Heart right ventricle (tissue), 16 donors: ENCODE results near the gene FCHSD2. TPM values are rescaled to one million over a fixed set of nuclear protein-coding genes. Genes with fewer than 3 reads are reported as not detected.
A peak's percentile ranks its signal among the peaks of the same experiment; 100 is the strongest.

ENCODE experiments used
- ATAC-seq, 8 donors: fragments of 200-7000 bp; cut with Tn5 transposase; one replicate each; pipeline ENCODE4 v1.9.1; 2020; ENCODE audit warnings: mild to moderate bottlenecking in 8 of 8, moderate library complexity in 8 of 8, moderate number of reproducible peaks in 1 of 8
- DNase-seq, 2 donors: peaks; one replicate each; pipeline ENCODE4 v3.0.0-alpha.2; 2020
- H3K27ac ChIP-seq, 10 donors: fragments of 200-600 bp; sonication (generic) in 2 of 10; one replicate each; pipeline versions ENCODE4 v1.5.0 to v1.8.0; 2020 to 2022; ENCODE audit warnings: mild to moderate bottlenecking in 3 of 10
- H3K27me3 ChIP-seq, 7 donors: fragments of 200-600 bp; one replicate each; pipeline ENCODE4 v1.8.0; 2021 to 2022; ENCODE audit warnings: mild to moderate bottlenecking in 2 of 7
- H3K36me3 ChIP-seq, 9 donors: fragments of 200-600 bp; sonication (generic) in 1 of 9; one replicate each; pipeline versions ENCODE4 v1.5.0 to v1.8.0; 2020 to 2022; ENCODE audit warnings: mild to moderate bottlenecking in 2 of 9
- H3K4me1 ChIP-seq, 9 donors: fragments of 200-600 bp; sonication (generic) in 1 of 9; one replicate each; pipeline versions ENCODE4 v1.5.0 to v1.8.0; 2020 to 2022; ENCODE audit warnings: mild to moderate bottlenecking in 4 of 9
- H3K4me3 ChIP-seq, 10 donors: fragments of 200-600 bp; sonication (generic) in 2 of 10; one replicate each; pipeline versions ENCODE4 v1.5.0 to v1.8.0; 2020 to 2022; ENCODE audit warnings: mild to moderate bottlenecking in 7 of 10, moderate library complexity in 2 of 10
- H3K9me3 ChIP-seq, 11 donors: fragments of 200-600 bp in 10 of 11; sonication (generic) in 2 of 11; one replicate each; pipeline versions ENCODE4 v1.5.0 to v1.8.0; 2013 to 2022; ENCODE audit warnings: mild to moderate bottlenecking in 2 of 11, control low read depth in 1 of 11, moderate library complexity in 1 of 11
- WGBS, 2 donors: extraction: QIAGEN DNeasy Blood & Tissue Kit; methylation state at CpG; one replicate each; pipeline ENCODE4 v1.1.7; 2013; ENCODE audit warnings: inconsistent platforms in 1 of 2; 5-methylcytosine and 5-hydroxymethylcytosine counted together
- intact Hi-C, 10 donors: fragments of 100-400 bp; cut with DNase I; formaldehyde crosslinking; loops; one replicate each; pipeline versions ENCODE4 v1.11.1 to v1.14.2; 2022
- polyA plus RNA-seq, 2 donors: library from polyadenylated mRNA; stranded (reverse); fragments of 200-250 nt; gene quantifications; one replicate each; pipeline ENCODE4 v1.2.3, GENCODE V29; 2013
- total RNA-seq, 10 donors: library from RNA; stranded (reverse); fragmentation: NEBNext Ultra II Directional in 3 of 10; extraction: Animal tissue kit (Norgen Biotek cat#: 25700) in 3 of 10; gene quantifications; one replicate each; pipeline versions ENCODE4 v1.2.1 to v1.2.4, GENCODE V29; 2021 to 2023
- TF ChIP-seq, protein P1 (sequence below), 9 donors: fragments of 200-600 bp; sonication (generic) in 2 of 9; IDR thresholded peaks; one replicate each; pipeline versions ENCODE4 v1.5.0 to v1.8.0; 2021 to 2022; ENCODE audit warnings: antibody characterized with exemption in 9 of 9, mild to moderate bottlenecking in 5 of 9, moderate library complexity in 1 of 9
- donor health status: Arrhythmogenic right ventricular cardiomyopathy.
- donor health status: ischemic (EF 13 %, LVEDD 7.1; RV severe dilation, severe dysfunction).
- donor health status: healthy with polysubstance abuse.
- donor health status: DM: no; HTN: yes; CAD: no.
- donor health status: DM: no; HTN: no; CAD: no.
- donor health status: ischemic (EF 25% LVEDD 6.9; RV normal size, moderate dysfunction).
- donor health status: ischemic (EF 25% LVEDD 5.7; RV mildly dilated, moderate dysfunction).
- donor health status: healthy.
- donor health status: DM: yes; HTN: yes; CAD: no.
- donor health status: Ischemic cardiomyopathy.
- donor health status: ischemic (EF 35%, LVEDD 5.7; RV mildly dilated, moderate dysfunction).
- donor health status: nonischemic (EF 11% LVEDD 7.7; RV severe dilation, severe dysfunction).
- donor health status: DM: yes; HTN: yes; CAD: no.
- donor health status: PGD.
- donor health status: ischemic (EF 29% LVEDD 5.4; RV normal size, mild dysfunction).
- donor health status: nonischemic (EF 23%, LVEDD 6.1; RV moderate dilation, normal function).

FCHSD2 gene
- total and polyA plus RNA-seq, 12 donors: 16.1 to 48.4 (median 37.5) TPM

- peak overlapping the region in 3 of 10 donors; percentile 38 to 81 (median 46) for H3K27ac ChIP-seq
- TF ChIP-seq, protein P1, sequence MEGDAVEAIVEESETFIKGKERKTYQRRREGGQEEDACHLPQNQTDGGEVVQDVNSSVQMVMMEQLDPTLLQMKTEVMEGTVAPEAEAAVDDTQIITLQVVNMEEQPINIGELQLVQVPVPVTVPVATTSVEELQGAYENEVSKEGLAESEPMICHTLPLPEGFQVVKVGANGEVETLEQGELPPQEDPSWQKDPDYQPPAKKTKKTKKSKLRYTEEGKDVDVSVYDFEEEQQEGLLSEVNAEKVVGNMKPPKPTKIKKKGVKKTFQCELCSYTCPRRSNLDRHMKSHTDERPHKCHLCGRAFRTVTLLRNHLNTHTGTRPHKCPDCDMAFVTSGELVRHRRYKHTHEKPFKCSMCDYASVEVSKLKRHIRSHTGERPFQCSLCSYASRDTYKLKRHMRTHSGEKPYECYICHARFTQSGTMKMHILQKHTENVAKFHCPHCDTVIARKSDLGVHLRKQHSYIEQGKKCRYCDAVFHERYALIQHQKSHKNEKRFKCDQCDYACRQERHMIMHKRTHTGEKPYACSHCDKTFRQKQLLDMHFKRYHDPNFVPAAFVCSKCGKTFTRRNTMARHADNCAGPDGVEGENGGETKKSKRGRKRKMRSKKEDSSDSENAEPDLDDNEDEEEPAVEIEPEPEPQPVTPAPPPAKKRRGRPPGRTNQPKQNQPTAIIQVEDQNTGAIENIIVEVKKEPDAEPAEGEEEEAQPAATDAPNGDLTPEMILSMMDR (IDR thresholded peaks at IDR 0.05): no peak
These were observed 47.2 kb upstream of the FCHSD2 start for GRCh38 chr11:73189315-73189714.

GRCh38 chr11:73188301-73188700, 46.2 kb upstream of the FCHSD2 start:
- intact Hi-C loops: loop anchor here in 7 of 10 donors (1.0 to 10.0 kb wide), 6 partner anchors 49 to 106 kb away; no protein-coding TSS in a partner anchor

More at GRCh38 chr11:73189315-73189714, 47.2 kb upstream of the FCHSD2 start:
- Histone ChIP-seq H3K9me3 (no peaks in the 10 kb centered on the region), H3K4me1 (peaks cover 10 to 65% (median 22%) of the 10 kb centered on the region in 9 donors), H3K36me3 (no peaks in the 10 kb centered on the region), H3K4me3 (no peak overlapping the region), H3K27me3 (no peaks in the 10 kb centered on the region)
- WGBS, 2 donors: 75 to 79% methylated on average over 8 of the region's 8 CpGs
- ATAC-seq (peak in 3 of 8 donors; percentile 11 to 32 (median 28)), DNase-seq (peak in 1 of 2 donors; percentile 43)
- intact Hi-C loops: loop anchor here in 6 of 10 donors (5.0 to 10.0 kb wide), 5 partner anchors 48 to 105 kb away; no protein-coding TSS in a partner anchor

GRCh38 chr11:73187854-73188253, 45.7 kb upstream of the FCHSD2 start:
- ATAC-seq (peak in 2 of 8 donors; percentile 3), DNase-seq (no peak)
- Histone ChIP-seq H3K4me1 (peaks cover 10 to 65% (median 29%) of the 10 kb centered on the region in 9 donors), H3K27ac (peak overlapping the region in 8 of 10 donors; percentile 13 to 81 (median 46)), H3K36me3 (no peaks in the 10 kb centered on the region), H3K27me3 (no peaks in the 10 kb centered on the region), H3K9me3 (no peaks in the 10 kb centered on the region), H3K4me3 (no peak overlapping the region)
- TF ChIP-seq, protein P1 (IDR thresholded peaks at IDR 0.05): no peak
- intact Hi-C loops: loop anchor here in 8 of 10 donors (1.0 to 10.0 kb wide), 8 partner anchors 49 to 107 kb away; no protein-coding TSS in a partner anchor
- 74 to 81% methylated on average over 1 of the region's 1 CpG for WGBS, 2 donors

More at GRCh38 chr11:73188301-73188700, 46.2 kb upstream of the FCHSD2 start:
- Histone ChIP-seq H3K27me3 (no peaks in the 10 kb centered on the region), H3K27ac (peak overlapping the region in 8 of 10 donors; percentile 13 to 81 (median 46)), H3K9me3 (no peaks in the 10 kb centered on the region), H3K4me3 (no peak overlapping the region), H3K36me3 (no peaks in the 10 kb centered on the region), H3K4me1 (peaks cover 10 to 65% (median 25%) of the 10 kb centered on the region in 9 donors)
- TF ChIP-seq, protein P1 (IDR thresholded peaks at IDR 0.05): no peak
- ATAC-seq (peak; percentile 77 to 87 (median 78)), DNase-seq (peak; percentile 59 to 68)
- 24 to 40% methylated on average over 4 of the region's 4 CpGs for WGBS, 2 donors

GRCh38 chr11:73186886-73187285, 44.8 kb upstream of the FCHSD2 start:
- Histone ChIP-seq H3K36me3 (no peaks in the 10 kb centered on the region), H3K4me3 (no peak overlapping the region), H3K27me3 (no peaks in the 10 kb centered on the region), H3K9me3 (no peaks in the 10 kb centered on the region), H3K27ac (no peak overlapping the region), H3K4me1 (peaks cover 10 to 62% (median 31%) of the 10 kb centered on the region in 9 donors)
- 59 to 61% methylated on average over 4 of the region's 4 CpGs for WGBS, 2 donors
- TF ChIP-seq, protein P1 (IDR thresholded peaks at IDR 0.05): no peak
- no peak for DNase-seq
- intact Hi-C loops: loop anchor here in 7 of 10 donors (2.0 to 10.0 kb wide), 7 partner anchors 50 to 108 kb away; no protein-coding TSS in a partner anchor
- no peak for ATAC-seq
